ENCODE measurements around the gene SLC5A8. TPM values are rescaled to one million over a fixed set of nuclear protein-coding genes. Genes with fewer than 3 reads are reported as not detected.

SLC5A8 gene
- total RNA-seq, 3 donors from 2014 or later = 0.29 to 0.33 TPM; not detected in 1

DNA sequence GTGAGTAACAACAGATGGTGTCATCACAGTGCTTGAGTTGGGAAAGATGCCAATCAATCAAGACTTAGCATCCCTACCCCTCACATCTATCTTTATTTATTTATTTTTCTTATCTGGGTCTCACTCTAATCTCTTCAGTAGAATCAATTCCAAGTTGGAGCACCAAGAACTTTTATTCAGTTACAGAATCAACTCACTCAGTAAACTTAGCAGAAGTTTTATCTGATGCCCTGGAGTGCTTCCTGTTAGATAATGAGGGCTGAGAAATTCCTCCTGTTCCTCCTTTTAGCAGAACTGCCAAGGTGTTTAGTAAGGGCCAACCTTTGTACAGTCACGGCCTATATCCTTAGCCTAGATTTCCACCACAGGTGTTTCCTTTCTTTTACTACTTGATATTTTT is 11.3 kb upstream of the SLC5A8 start:
- no peak overlapping the region for H3K27ac ChIP-seq
- no peak for TF ChIP-seq POLR2A (IDR thresholded peaks at IDR 0.05)
- no peak for TF ChIP-seq POLR2AphosphoS5 (IDR thresholded peaks at IDR 0.05)
- TF ChIP-seq, protein P1, sequence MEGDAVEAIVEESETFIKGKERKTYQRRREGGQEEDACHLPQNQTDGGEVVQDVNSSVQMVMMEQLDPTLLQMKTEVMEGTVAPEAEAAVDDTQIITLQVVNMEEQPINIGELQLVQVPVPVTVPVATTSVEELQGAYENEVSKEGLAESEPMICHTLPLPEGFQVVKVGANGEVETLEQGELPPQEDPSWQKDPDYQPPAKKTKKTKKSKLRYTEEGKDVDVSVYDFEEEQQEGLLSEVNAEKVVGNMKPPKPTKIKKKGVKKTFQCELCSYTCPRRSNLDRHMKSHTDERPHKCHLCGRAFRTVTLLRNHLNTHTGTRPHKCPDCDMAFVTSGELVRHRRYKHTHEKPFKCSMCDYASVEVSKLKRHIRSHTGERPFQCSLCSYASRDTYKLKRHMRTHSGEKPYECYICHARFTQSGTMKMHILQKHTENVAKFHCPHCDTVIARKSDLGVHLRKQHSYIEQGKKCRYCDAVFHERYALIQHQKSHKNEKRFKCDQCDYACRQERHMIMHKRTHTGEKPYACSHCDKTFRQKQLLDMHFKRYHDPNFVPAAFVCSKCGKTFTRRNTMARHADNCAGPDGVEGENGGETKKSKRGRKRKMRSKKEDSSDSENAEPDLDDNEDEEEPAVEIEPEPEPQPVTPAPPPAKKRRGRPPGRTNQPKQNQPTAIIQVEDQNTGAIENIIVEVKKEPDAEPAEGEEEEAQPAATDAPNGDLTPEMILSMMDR (IDR thresholded peaks at IDR 0.05) = no peak

DNA sequence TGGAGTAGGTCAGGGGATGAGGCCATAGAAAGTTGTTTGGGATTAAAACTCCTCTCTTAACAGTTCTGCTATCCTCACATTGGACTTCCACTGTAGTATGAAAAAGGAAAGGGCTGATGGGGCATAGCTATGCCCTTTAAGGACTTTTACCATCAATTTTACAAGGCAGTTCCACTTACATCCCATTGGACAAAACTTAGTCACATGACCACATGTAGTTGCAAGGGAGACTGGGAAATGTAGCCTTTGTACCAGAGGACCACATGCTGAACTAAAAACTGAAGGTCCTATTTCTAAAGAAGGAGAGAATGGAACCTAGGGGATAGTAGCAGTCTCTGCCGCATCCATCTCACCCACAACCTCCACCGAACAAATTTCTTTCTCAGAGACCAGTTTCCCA is 6.8 kb upstream of the SLC5A8 start:
- no peak overlapping the region for H3K27ac ChIP-seq
- H3K9me3 ChIP-seq = no peaks in the 10 kb centered on the region
- intact Hi-C loops (cut with DNase I; ENCODE audit: low total_unique reads) = no loop called here
- no peaks in the 10 kb centered on the region for H3K27me3 ChIP-seq
- H3K36me3 ChIP-seq = no peaks in the 10 kb centered on the region
- no peak for DNase-seq (ENCODE audit: low spot score in 2 of 2)
- no peak overlapping the region for H3K4me3 ChIP-seq
- H3K4me1 ChIP-seq = no peaks in the 10 kb centered on the region
- TF ChIP-seq POLR2A (IDR thresholded peaks at IDR 0.05) = no peak
- TF ChIP-seq POLR2AphosphoS5 (IDR thresholded peaks at IDR 0.05) = no peak
- TF ChIP-seq, protein P1 (IDR thresholded peaks at IDR 0.05) = no peak

More for the DNA sequence above, 11.3 kb upstream of the SLC5A8 start:
- H3K4me1 ChIP-seq = no peaks in the 10 kb centered on the region
- intact Hi-C loops (cut with DNase I; ENCODE audit: low total_unique reads) = loop anchor here (5.0 kb wide), 1 partner anchor 356 kb away; no protein-coding TSS in a partner anchor
- no peaks in the 10 kb centered on the region for H3K9me3 ChIP-seq
- H3K27me3 ChIP-seq = no peaks in the 10 kb centered on the region
- no peaks in the 10 kb centered on the region for H3K36me3 ChIP-seq
- no peak for DNase-seq (ENCODE audit: low spot score in 2 of 2)
- H3K4me3 ChIP-seq = no peak overlapping the region

DNA sequence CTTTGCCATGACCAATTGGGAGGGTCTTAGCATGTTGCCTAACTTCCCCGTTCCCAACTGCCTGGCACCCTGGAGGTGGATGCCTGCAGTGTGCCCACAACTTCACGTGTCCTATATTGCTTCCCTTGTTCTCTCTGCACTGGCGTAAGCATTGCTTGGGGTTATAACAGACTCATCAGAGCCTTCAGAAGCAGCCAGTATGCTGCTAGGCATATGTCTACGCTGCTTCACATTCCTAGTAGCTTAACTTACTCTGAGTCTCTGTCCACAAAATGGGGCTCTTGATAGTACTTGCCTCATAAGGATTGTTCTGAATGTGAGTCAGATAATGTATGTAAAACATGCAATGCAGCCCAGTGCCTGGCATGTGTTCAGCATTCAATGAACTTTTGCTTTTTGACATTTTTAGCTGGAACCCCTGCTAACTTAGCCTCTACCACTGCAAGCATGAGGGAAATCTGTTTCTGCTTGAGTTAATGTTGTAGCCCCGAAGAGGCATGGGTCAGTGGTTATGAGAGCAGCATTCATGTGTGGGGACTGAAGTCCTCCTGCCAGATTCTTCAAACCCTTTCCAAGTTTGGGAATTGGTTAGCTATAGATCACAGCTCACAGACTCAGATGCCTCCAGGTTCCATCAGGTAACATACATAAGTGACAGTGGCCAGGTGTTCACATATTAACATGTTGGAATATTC is 2.8 kb downstream of the SLC5A8 start:
- no peaks in the 10 kb centered on the region for H3K36me3 ChIP-seq
- TF ChIP-seq, protein P1 (IDR thresholded peaks at IDR 0.05) = no peak
- TF ChIP-seq POLR2AphosphoS5 (IDR thresholded peaks at IDR 0.05) (no peak), POLR2A (IDR thresholded peaks at IDR 0.05) (no peak)
- intact Hi-C loops (cut with DNase I; ENCODE audit: low total_unique reads) = no loop called here
- no peak for DNase-seq (ENCODE audit: low spot score in 2 of 2)
- H3K9me3 ChIP-seq = no peaks in the 10 kb centered on the region
- peaks cover 0 to 23% of the 10 kb centered on the region in 2 donors for H3K27me3 ChIP-seq
- no peak overlapping the region for H3K27ac ChIP-seq
- H3K4me1 ChIP-seq = no peaks in the 10 kb centered on the region
- H3K4me3 ChIP-seq = no peak overlapping the region

DNA sequence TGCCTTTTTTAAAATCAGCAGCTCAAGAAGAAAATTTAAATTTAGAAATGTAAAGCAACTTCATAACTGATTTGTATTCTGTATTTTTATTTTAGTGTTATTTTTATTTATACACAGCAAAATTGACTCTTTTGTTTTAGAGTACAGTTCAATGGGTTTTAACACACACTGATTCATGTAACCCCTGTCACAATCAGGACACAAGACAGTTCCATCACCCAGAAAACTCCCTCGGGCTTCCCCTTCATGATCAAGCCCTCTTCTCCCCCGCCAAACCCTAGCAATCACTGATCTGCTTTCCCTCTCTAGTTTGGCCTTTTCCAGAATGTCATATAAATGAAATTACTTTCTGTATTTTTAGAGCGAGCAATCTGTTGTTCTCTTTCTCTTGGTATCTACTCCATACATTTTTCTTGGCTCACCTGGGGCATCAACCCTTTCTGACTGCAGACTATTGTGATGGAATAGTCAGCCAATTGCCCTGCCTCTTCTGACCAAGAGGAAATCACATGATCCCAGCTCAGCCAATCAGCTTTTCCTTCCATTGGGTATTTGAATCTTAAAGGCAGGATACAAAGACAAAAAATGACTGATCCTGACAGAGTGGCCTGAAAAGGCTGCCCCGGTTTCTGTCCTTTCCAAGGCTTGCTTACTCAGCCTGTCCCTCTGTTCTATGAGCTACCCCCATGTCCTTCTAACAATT is 5.3 kb downstream of the SLC5A8 start:
- DNase-seq (ENCODE audit: low spot score in 2 of 2) = no peak
- no peak for TF ChIP-seq POLR2A (IDR thresholded peaks at IDR 0.05)
- TF ChIP-seq POLR2AphosphoS5 (IDR thresholded peaks at IDR 0.05) = no peak
- TF ChIP-seq, protein P1 (IDR thresholded peaks at IDR 0.05) = no peak
- no peaks in the 10 kb centered on the region for H3K9me3 ChIP-seq
- H3K4me1 ChIP-seq = no peaks in the 10 kb centered on the region
- H3K36me3 ChIP-seq = no peaks in the 10 kb centered on the region
- intact Hi-C loops (cut with DNase I; ENCODE audit: low total_unique reads) = no loop called here
- H3K4me3 ChIP-seq = no peak overlapping the region
- peaks cover 0 to 16% of the 10 kb centered on the region in 2 donors for H3K27me3 ChIP-seq
- no peak overlapping the region for H3K27ac ChIP-seq

DNA sequence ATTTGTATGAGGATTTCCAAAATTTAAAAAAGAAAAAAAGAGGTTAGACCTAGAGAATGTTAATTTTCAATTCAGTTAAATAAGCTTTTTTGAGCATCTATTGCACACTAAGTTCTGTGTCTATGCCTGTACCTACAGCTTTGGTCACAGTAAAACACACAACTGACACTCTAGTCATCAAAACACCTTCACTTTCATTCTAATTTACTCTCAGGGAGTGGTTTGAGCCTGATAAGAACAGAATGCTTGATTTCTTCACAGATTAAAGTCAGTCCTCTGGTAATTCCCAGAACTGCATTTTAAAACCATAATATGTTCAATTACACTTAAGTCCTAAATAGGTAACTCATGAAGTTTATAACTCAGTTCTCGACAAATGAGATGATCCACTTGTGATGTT is 9.2 kb downstream of the SLC5A8 start:
- H3K4me3 ChIP-seq = no peak overlapping the region
- intact Hi-C loops (cut with DNase I; ENCODE audit: low total_unique reads) = no loop called here
- H3K9me3 ChIP-seq = no peaks in the 10 kb centered on the region
- no peaks in the 10 kb centered on the region for H3K36me3 ChIP-seq
- H3K27ac ChIP-seq = no peak overlapping the region
- TF ChIP-seq POLR2A (IDR thresholded peaks at IDR 0.05) = no peak
- TF ChIP-seq POLR2AphosphoS5 (IDR thresholded peaks at IDR 0.05) = no peak
- TF ChIP-seq, protein P1 (IDR thresholded peaks at IDR 0.05) = no peak
- H3K4me1 ChIP-seq = no peaks in the 10 kb centered on the region
- no peak for DNase-seq (ENCODE audit: low spot score in 2 of 2)
- no peaks in the 10 kb centered on the region for H3K27me3 ChIP-seq
